HepG2 (cell line): ENCODE measurements around the gene IL17C. TPM values are rescaled to one million over a fixed set of nuclear protein-coding genes. Genes with fewer than 3 reads are reported as not detected.

Experiments
- ARNT2 ChIP-seq: sonication (generic); formaldehyde crosslinking; IDR thresholded peaks from 2 replicates; pipeline ENCODE4 v1.8.0; 2022; ENCODE audit warnings: mild to moderate bottlenecking, low read depth, missing genetic modification reagents, moderate library complexity
- BHLHE40 ChIP-seq: IDR thresholded peaks from 2 replicates; pipeline ENCODE4 v1.6.1; 2011; ENCODE audit warnings: low read length, improper control_type of control experiment
- HNRNPLL ChIP-seq: fragments of 200-400 bp; formaldehyde crosslinking; IDR thresholded peaks from 2 replicates; pipeline ENCODE4 v1.6.1; 2017; ENCODE audit warnings: mild to moderate bottlenecking, low read depth, low read length; ENCODE audit not compliant: poor library complexity, severe bottlenecking
- MED8 ChIP-seq: sonication (generic); formaldehyde crosslinking; IDR thresholded peaks from 2 replicates; pipeline ENCODE4 v1.8.1; 2023; ENCODE audit warnings: mild to moderate bottlenecking, missing genetic modification reagents; ENCODE audit not compliant: insufficient replicate concordance
- NR2C2 ChIP-seq: sonication (generic); formaldehyde crosslinking; IDR thresholded peaks from 2 replicates; pipeline ENCODE4 v1.4.0; 2020; ENCODE audit warnings: missing genetic modification reagents, mild to moderate bottlenecking, moderate library complexity, borderline replicate concordance
- PHF8 ChIP-seq: sonication (generic); formaldehyde crosslinking; IDR thresholded peaks from 2 replicates; pipeline ENCODE4 v1.5.0; 2020; ENCODE audit warnings: missing genetic modification reagents
- RXRA ChIP-seq: sonication (generic); formaldehyde crosslinking; IDR thresholded peaks from 2 replicates; pipeline ENCODE4 v1.5.1; 2020; ENCODE audit warnings: missing genetic modification reagents
- ZFP41 ChIP-seq: sonication (generic); formaldehyde crosslinking; IDR thresholded peaks from 2 replicates; pipeline ENCODE4 v1.4.0; 2020; ENCODE audit warnings: mild to moderate bottlenecking, missing genetic modification reagents, borderline replicate concordance
- ZNF143 ChIP-seq: sonication (generic); formaldehyde crosslinking; IDR thresholded peaks from 2 replicates; pipeline ENCODE4 v1.4.0; 2020; ENCODE audit warnings: missing genetic modification reagents
- ZNF563 ChIP-seq: sonication (generic); formaldehyde crosslinking; IDR thresholded peaks from 2 replicates; pipeline ENCODE4 v1.8.0; 2022; ENCODE audit warnings: mild to moderate bottlenecking, moderate library complexity, missing genetic modification reagents
- ZNF609 ChIP-seq: sonication (generic); formaldehyde crosslinking; IDR thresholded peaks from 2 replicates; pipeline ENCODE4 v1.4.0; 2020; ENCODE audit warnings: mild to moderate bottlenecking, missing genetic modification reagents, borderline replicate concordance
- ZNF781 ChIP-seq: sonication (generic); formaldehyde crosslinking; IDR thresholded peaks from 2 replicates; pipeline ENCODE4 v1.5.1; 2020; ENCODE audit warnings: borderline replicate concordance, mild to moderate bottlenecking, missing genetic modification reagents; ENCODE audit errors: not compliant biosample characterization
- ZNF850 ChIP-seq: sonication (generic); formaldehyde crosslinking; conservative IDR thresholded peaks from 2 replicates; pipeline ENCODE4 v1.9.0; 2021; ENCODE audit warnings: mild to moderate bottlenecking, missing genetic modification reagents
- ZNF883 ChIP-seq: sonication (generic); formaldehyde crosslinking; IDR thresholded peaks from 2 replicates; pipeline ENCODE4 v1.5.1; 2020; ENCODE audit warnings: mild to moderate bottlenecking, missing genetic modification reagents; ENCODE audit errors: not compliant biosample characterization
- ZSCAN31 ChIP-seq: sonication (generic); formaldehyde crosslinking; IDR thresholded peaks from 2 replicates; pipeline ENCODE4 v1.5.0; 2020; ENCODE audit warnings: low read depth, mild to moderate bottlenecking, missing genetic modification reagents
- polyA plus RNA-seq, 8 experiments: library from polyadenylated mRNA; depleted of rRNA in 3 of 8; stranded (reverse) in 7 of 8; unstranded in 1 of 8; fragments of >200 nt; fragmentation: Illumina TruSeq in 4 of 8; extraction: Trizol in 4 of 8; gene quantifications; 2 replicates each; pipeline versions ENCODE4 v1.2.1 to v1.2.3, GENCODE V29; 2011 to 2016; ENCODE audit warnings: low read depth in 4 of 8, missing spikeins in 1 of 8, mixed read lengths in 1 of 8; ENCODE audit not compliant: insufficient read depth in 1 of 8
- total RNA-seq, 5 experiments: library from RNA; depleted of rRNA; stranded (reverse); fragments of >200 nt; fragmentation: Illumina TruSeq; extraction: Trizol; gene quantifications; 2 replicates each; pipeline ENCODE4 v1.2.3, GENCODE V29; 2016; ENCODE audit warnings: low read depth in 1 of 5
- TF ChIP-seq, protein P1 (sequence below): sonication (generic); formaldehyde crosslinking; IDR thresholded peaks from 2 replicates; pipeline ENCODE4 v1.8.0; 2022; ENCODE audit warnings: mild to moderate bottlenecking, missing genetic modification reagents; ENCODE audit not compliant: insufficient replicate concordance
- TF ChIP-seq, protein P2 (sequence below): sonication (generic); formaldehyde crosslinking; IDR thresholded peaks from 2 replicates; pipeline ENCODE4 v1.5.1; 2020; ENCODE audit warnings: mild to moderate bottlenecking, missing genetic modification reagents, borderline replicate concordance
- TF ChIP-seq, protein P3 (sequence below): sonication (generic); formaldehyde crosslinking; IDR thresholded peaks from 2 replicates; pipeline ENCODE4 v1.4.0; 2020; ENCODE audit warnings: missing genetic modification reagents

IL17C gene
- total and polyA plus RNA-seq, 2 of the 13 experiments (the other 11 are each of a cell fraction or from before 2014, with no cell fraction given), result not detected

GRCh38 chr16:88662843-88663606 is 24.7 kb downstream of the IL17C start, which contains the start of gene MVD (continued):
- peak; percentile 86 for TF ChIP-seq HNRNPLL
- peak; percentile 92 for TF ChIP-seq RXRA
- peak; percentile 84; the same call in 1 of the 2 replicates for TF ChIP-seq ZNF850 (CRISPR knock-in tag)
- peak; percentile 96 for TF ChIP-seq ZNF563 (CRISPR knock-in tag)
- TF ChIP-seq, protein P1, sequence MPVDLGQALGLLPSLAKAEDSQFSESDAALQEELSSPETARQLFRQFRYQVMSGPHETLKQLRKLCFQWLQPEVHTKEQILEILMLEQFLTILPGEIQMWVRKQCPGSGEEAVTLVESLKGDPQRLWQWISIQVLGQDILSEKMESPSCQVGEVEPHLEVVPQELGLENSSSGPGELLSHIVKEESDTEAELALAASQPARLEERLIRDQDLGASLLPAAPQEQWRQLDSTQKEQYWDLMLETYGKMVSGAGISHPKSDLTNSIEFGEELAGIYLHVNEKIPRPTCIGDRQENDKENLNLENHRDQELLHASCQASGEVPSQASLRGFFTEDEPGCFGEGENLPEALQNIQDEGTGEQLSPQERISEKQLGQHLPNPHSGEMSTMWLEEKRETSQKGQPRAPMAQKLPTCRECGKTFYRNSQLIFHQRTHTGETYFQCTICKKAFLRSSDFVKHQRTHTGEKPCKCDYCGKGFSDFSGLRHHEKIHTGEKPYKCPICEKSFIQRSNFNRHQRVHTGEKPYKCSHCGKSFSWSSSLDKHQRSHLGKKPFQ (CRISPR knock-in tag), result peak; percentile 76
- TF ChIP-seq, protein P2, sequence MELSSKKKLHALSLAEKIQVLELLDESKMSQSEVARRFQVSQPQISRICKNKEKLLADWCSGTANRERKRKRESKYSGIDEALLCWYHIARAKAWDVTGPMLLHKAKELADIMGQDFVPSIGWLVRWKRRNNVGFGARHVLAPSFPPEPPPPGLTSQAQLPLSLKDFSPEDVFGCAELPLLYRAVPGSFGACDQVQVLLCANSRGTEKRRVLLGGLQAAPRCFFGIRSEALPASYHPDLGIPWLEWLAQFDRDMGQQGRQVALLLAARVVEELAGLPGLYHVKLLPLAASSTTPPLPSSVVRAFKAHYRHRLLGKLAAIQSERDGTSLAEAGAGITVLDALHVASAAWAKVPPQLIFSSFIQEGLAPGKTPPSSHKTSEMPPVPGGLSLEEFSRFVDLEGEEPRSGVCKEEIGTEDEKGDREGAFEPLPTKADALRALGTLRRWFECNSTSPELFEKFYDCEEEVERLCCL (CRISPR knock-in tag), result peak; percentile 57; the same call in 1 of the 2 replicates
- peak; percentile 80 for TF ChIP-seq BHLHE40
- TF ChIP-seq ZNF781 (CRISPR knock-in tag), result peak; percentile 84
- TF ChIP-seq MED8 (CRISPR knock-in tag), result peak; percentile 86
- peak; percentile 4; the same call in 1 of the 2 replicates for TF ChIP-seq ZFP41 (CRISPR knock-in tag)
- peak; percentile 71 for TF ChIP-seq PHF8 (CRISPR knock-in tag)
- TF ChIP-seq ZSCAN31 (CRISPR knock-in tag), result peak; percentile 97; the same call in 1 of the 2 replicates
- peak; percentile 44; the same call in 1 of the 2 replicates for TF ChIP-seq ZNF143 (CRISPR knock-in tag)
- TF ChIP-seq ZNF883 (CRISPR knock-in tag), result peak; percentile 93
- TF ChIP-seq, protein P3, sequence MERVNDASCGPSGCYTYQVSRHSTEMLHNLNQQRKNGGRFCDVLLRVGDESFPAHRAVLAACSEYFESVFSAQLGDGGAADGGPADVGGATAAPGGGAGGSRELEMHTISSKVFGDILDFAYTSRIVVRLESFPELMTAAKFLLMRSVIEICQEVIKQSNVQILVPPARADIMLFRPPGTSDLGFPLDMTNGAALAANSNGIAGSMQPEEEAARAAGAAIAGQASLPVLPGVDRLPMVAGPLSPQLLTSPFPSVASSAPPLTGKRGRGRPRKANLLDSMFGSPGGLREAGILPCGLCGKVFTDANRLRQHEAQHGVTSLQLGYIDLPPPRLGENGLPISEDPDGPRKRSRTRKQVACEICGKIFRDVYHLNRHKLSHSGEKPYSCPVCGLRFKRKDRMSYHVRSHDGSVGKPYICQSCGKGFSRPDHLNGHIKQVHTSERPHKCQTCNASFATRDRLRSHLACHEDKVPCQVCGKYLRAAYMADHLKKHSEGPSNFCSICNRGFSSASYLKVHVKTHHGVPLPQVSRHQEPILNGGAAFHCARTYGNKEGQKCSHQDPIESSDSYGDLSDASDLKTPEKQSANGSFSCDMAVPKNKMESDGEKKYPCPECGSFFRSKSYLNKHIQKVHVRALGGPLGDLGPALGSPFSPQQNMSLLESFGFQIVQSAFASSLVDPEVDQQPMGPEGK (CRISPR knock-in tag), result peak; percentile 89
- TF ChIP-seq NR2C2 (CRISPR knock-in tag), result peak; percentile 98
- peak; percentile 45; the same call in 1 of the 2 replicates for TF ChIP-seq ZNF609 (CRISPR knock-in tag)
- peak; percentile 98 for TF ChIP-seq ARNT2 (CRISPR knock-in tag)
